IMR-90 (cell line): ENCODE results near the gene KRT37. TPM values are rescaled to one million over a fixed set of nuclear protein-coding genes. Genes with fewer than 3 reads are reported as not detected.

Experiments used
- ATAC-seq: fragments of 200-7000 bp; cut with Tn5 transposase; 2 replicates; pipeline ENCODE4 v1.9.1; 2020; ENCODE audit warnings: low read depth, mild to moderate bottlenecking, moderate library complexity
- BruUV-seq: library from RNA; stranded (reverse); fragments of 400-500 nt; replicated peaks from 2 replicates; lab custom pipeline; 2021; lab: Mats Ljungman, UMichigan
- CTCF ChIA-PET: fragments of 300-600 bp; formaldehyde crosslinking; extraction: SDS; loops from one replicate; lab custom pipeline; 2021; ENCODE audit warnings: antibody characterized with exemption; lab: Yijun Ruan, JAX
- POLR2A ChIA-PET: fragments of 300-600 bp; sonication (Branson Sonifier 250); formaldehyde crosslinking; loops from one replicate; lab custom pipeline; 2022; ENCODE audit warnings: antibody characterized with exemption; ENCODE audit not compliant: unreplicated experiment; lab: Charles Lee
- DNase-seq: peaks from one replicate; pipeline ENCODE4 v3.0.0; 2013
- H2AFZ ChIP-seq: replicated peaks from 2 replicates; pipeline ENCODE3; 2013; ENCODE audit warnings: low read length, mild to moderate bottlenecking; ENCODE audit not compliant: poor library complexity
- H2AK5ac ChIP-seq: 2 replicates; pipeline ENCODE4 v1.6.1; 2013; ENCODE audit warnings: low read depth, low read length, inconsistent platforms
- H2AK9ac ChIP-seq: replicated peaks from 2 replicates; pipeline ENCODE3; 2013; ENCODE audit warnings: mild to moderate bottlenecking, low read depth, low read length, moderate library complexity; ENCODE audit not compliant: poor library complexity
- H2BK120ac ChIP-seq: 2 replicates; pipeline ENCODE4 v1.6.1; 2013; ENCODE audit warnings: low read depth, low read length, inconsistent platforms
- H2BK15ac ChIP-seq: 3 replicates; pipeline ENCODE4 v1.6.1; 2013; ENCODE audit warnings: low read depth, low read length, inconsistent platforms
- H2BK20ac ChIP-seq: 2 replicates; pipeline ENCODE4 v1.6.1; 2013; ENCODE audit warnings: low read depth, mild to moderate bottlenecking, inconsistent platforms, low read length, moderate library complexity
- H2BK5ac ChIP-seq: 2 replicates; pipeline ENCODE4 v1.6.1; 2013; ENCODE audit warnings: mild to moderate bottlenecking, low read depth, low read length, inconsistent platforms; ENCODE audit not compliant: poor library complexity, severe bottlenecking
- H3K14ac ChIP-seq: replicated peaks from 2 replicates; pipeline ENCODE4 v1.6.1; 2013; ENCODE audit warnings: low read depth, low read length, inconsistent platforms
- H3K18ac ChIP-seq: 2 replicates; pipeline ENCODE4 v1.6.1; 2013; ENCODE audit warnings: low read depth, low read length, control low read depth
- H3K23ac ChIP-seq: 2 replicates; pipeline ENCODE4 v1.6.1; 2013; ENCODE audit warnings: low read depth, low read length, inconsistent platforms
- H3K27ac ChIP-seq: 2 replicates; pipeline ENCODE4 v1.5.1; 2013; ENCODE audit warnings: mild to moderate bottlenecking, control low read depth, low read length; ENCODE audit not compliant: insufficient read depth
- H3K27me3 ChIP-seq: 2 replicates; pipeline ENCODE4 v1.6.1; 2013; ENCODE audit warnings: low read length; ENCODE audit not compliant: control insufficient read depth, insufficient read depth
- H3K36me3 ChIP-seq: 2 replicates; pipeline ENCODE4 v1.6.1; 2013; ENCODE audit warnings: low read length, mixed read lengths; ENCODE audit not compliant: control insufficient read depth, insufficient read depth
- H3K4ac ChIP-seq: 2 replicates; pipeline ENCODE4 v1.6.1; 2013; ENCODE audit warnings: low read depth, low read length, inconsistent platforms
- H3K4me1 ChIP-seq: 2 replicates; pipeline ENCODE4 v1.6.1; 2013; ENCODE audit warnings: low read length, mixed read lengths; ENCODE audit not compliant: control insufficient read depth, insufficient read depth
- H3K4me2 ChIP-seq: 2 replicates; pipeline ENCODE4 v1.6.1; 2013; ENCODE audit warnings: low read depth, mild to moderate bottlenecking, control low read depth, low read length, moderate library complexity
- H3K4me3 ChIP-seq: 2 replicates; pipeline ENCODE4 v1.5.1; 2013; ENCODE audit warnings: low read depth, mild to moderate bottlenecking, control low read depth, low read length, moderate library complexity; ENCODE audit not compliant: insufficient read depth
- H3K56ac ChIP-seq: 2 replicates; pipeline ENCODE4 v1.6.1; 2013; ENCODE audit warnings: low read length, inconsistent platforms; ENCODE audit not compliant: insufficient read depth; ENCODE audit errors: extremely low read depth
- H3K79me1 ChIP-seq, 2 experiments: 2 replicates each; pipeline ENCODE4 v1.6.1; 2013; ENCODE audit warnings: low read length in 2 of 2, inconsistent platforms in 1 of 2, low read depth in 1 of 2
- H3K9ac ChIP-seq: 2 replicates; pipeline ENCODE4 v1.6.1; 2013; ENCODE audit warnings: low read depth, low read length, control low read depth
- H3K9me1 ChIP-seq: 2 replicates; pipeline ENCODE4 v1.6.1; 2013; ENCODE audit warnings: low read length, inconsistent platforms; ENCODE audit not compliant: insufficient read depth
- H3K9me3 ChIP-seq: 2 replicates; pipeline ENCODE4 v1.6.1; 2013; ENCODE audit warnings: low read length; ENCODE audit not compliant: control insufficient read depth, insufficient read depth
- H4K20me1 ChIP-seq: 2 replicates; pipeline ENCODE4 v1.6.1; 2013; ENCODE audit warnings: low read length, inconsistent platforms; ENCODE audit not compliant: insufficient read depth
- H4K5ac ChIP-seq: 2 replicates; pipeline ENCODE4 v1.6.1; 2013; ENCODE audit warnings: mild to moderate bottlenecking, low read depth, low read length, control low read depth
- H4K8ac ChIP-seq, 2 experiments: 2 replicates each; pipeline ENCODE4 v1.6.1; 2013; ENCODE audit warnings: low read depth in 2 of 2, low read length in 2 of 2, control low read depth in 1 of 2, inconsistent platforms in 1 of 2
- H4K91ac ChIP-seq: 2 replicates; pipeline ENCODE4 v1.6.1; 2013; ENCODE audit warnings: low read depth, low read length, inconsistent platforms; ENCODE audit not compliant: insufficient read depth
- BHLHE40 ChIP-seq: fragments of 150-350 bp; IDR thresholded peaks from 2 replicates; pipeline ENCODE4 v1.6.1; 2016; ENCODE audit warnings: mild to moderate bottlenecking, low read depth, low read length
- CEBPB ChIP-seq: IDR thresholded peaks from 2 replicates; pipeline ENCODE4 v1.6.1; 2012; ENCODE audit warnings: low read depth, low read length, improper control_type of control experiment
- CHD1 ChIP-seq: IDR thresholded peaks from 2 replicates; pipeline ENCODE4 v1.6.1; 2012; ENCODE audit warnings: low read depth, low read length, improper control_type of control experiment
- FOS ChIP-seq: fragments of 150-350 bp; IDR thresholded peaks from 2 replicates; pipeline ENCODE4 v1.6.1; 2016; ENCODE audit warnings: low read depth, low read length
- MAFK ChIP-seq: IDR thresholded peaks from 2 replicates; pipeline ENCODE4 v1.6.1; 2012; ENCODE audit warnings: low read depth, low read length, improper control_type of control experiment
- MAZ ChIP-seq: IDR thresholded peaks from 2 replicates; pipeline ENCODE4 v1.6.1; 2012; ENCODE audit warnings: low read depth, mild to moderate bottlenecking, low read length, improper control_type of control experiment, moderate library complexity, borderline replicate concordance
- MXI1 ChIP-seq: IDR thresholded peaks from 2 replicates; pipeline ENCODE4 v1.6.1; 2012; ENCODE audit warnings: low read depth, mild to moderate bottlenecking, low read length, moderate library complexity, borderline replicate concordance
- NFE2L2 ChIP-seq: fragments of 150-350 bp; IDR thresholded peaks from 2 replicates; pipeline ENCODE4 v1.6.1; 2016; ENCODE audit warnings: low read depth, mild to moderate bottlenecking, low read length
- POLR2A ChIP-seq: IDR thresholded peaks from 2 replicates; pipeline ENCODE4 v1.6.1; 2012; ENCODE audit warnings: mild to moderate bottlenecking, low read depth, low read length
- RAD21 ChIP-seq: IDR thresholded peaks from 2 replicates; pipeline ENCODE4 v1.6.1; 2012; ENCODE audit warnings: low read length, improper control_type of control experiment
- RCOR1 ChIP-seq: IDR thresholded peaks from 2 replicates; pipeline ENCODE4 v1.6.1; 2012; ENCODE audit warnings: mild to moderate bottlenecking, low read length, improper control_type of control experiment; ENCODE audit not compliant: insufficient replicate concordance
- RFX5 ChIP-seq: IDR thresholded peaks from 2 replicates; pipeline ENCODE4 v1.8.0; 2012; ENCODE audit warnings: low read depth, mild to moderate bottlenecking, low read length, moderate library complexity
- SMC3 ChIP-seq: fragments of 150-350 bp; IDR thresholded peaks from 2 replicates; pipeline ENCODE4 v1.6.1; 2016; ENCODE audit warnings: low read depth, mild to moderate bottlenecking, antibody characterized with exemption, low read length, moderate library complexity
- USF2 ChIP-seq: fragments of 150-350 bp; IDR thresholded peaks from 2 replicates; pipeline ENCODE4 v1.6.1; 2017; ENCODE audit warnings: mild to moderate bottlenecking, antibody characterized with exemption, low read length, low read depth
- WGBS, 2 experiments: methylation state at CpG; one replicate each; pipeline versions ENCODE4 v1.1.5 to v1.1.7; 2013; ENCODE audit warnings: missing lambda C conversion rate in 2 of 2; ENCODE audit not compliant: insufficient read length in 1 of 2; ENCODE audit errors: extremely low coverage in 2 of 2; 5-methylcytosine and 5-hydroxymethylcytosine counted together
- dilution Hi-C: fragments of 300-500 bp; cut with HindIII; formaldehyde crosslinking; loops from one replicate; pipeline ENCODE4 v1.14.3; 2018; ENCODE audit warnings: low sequenced_read_pairs; ENCODE audit not compliant: unreplicated experiment
- in situ Hi-C: fragments of 300-500 bp; cut with MboI; formaldehyde crosslinking; loops from 3 replicates; pipeline ENCODE4 v1.14.3; 2019; ENCODE audit warnings: low sequenced_read_pairs, inconsistent platforms, mixed read lengths
- intact Hi-C: fragments of 100-400 bp; cut with micrococcal nuclease; formaldehyde crosslinking; loops from 2 replicates; pipeline ENCODE4 v1.10.0; 2022
- polyA plus RNA-seq, 3 experiments: library from polyadenylated mRNA; depleted of rRNA; stranded (reverse); fragments of >200 nt; gene quantifications; 2 replicates each; pipeline ENCODE4 v1.2.3, GENCODE V29; 2012; ENCODE audit warnings: low replicate concordance in 1 of 3
- total RNA-seq: library from RNA; depleted of rRNA; stranded (reverse); fragments of >200 nt; gene quantifications from 2 replicates; pipeline ENCODE4 v1.2.3, GENCODE V29; 2012
- TF ChIP-seq, protein P1 (sequence below): conservative IDR thresholded peaks from 2 replicates; pipeline ENCODE4 v1.5.1; 2012; ENCODE audit warnings: mild to moderate bottlenecking, low read depth, low read length, improper control_type of control experiment
- TF ChIP-seq, protein P2 (sequence below): fragments of 150-350 bp; IDR thresholded peaks from 2 replicates; pipeline ENCODE4 v1.6.1; 2016; ENCODE audit warnings: low read depth, mild to moderate bottlenecking, low read length, moderate library complexity, borderline replicate concordance

The KRT37 gene
- total and polyA plus RNA-seq, 2 of the 4 experiments (the other 2 are of a cell fraction): not detected

GRCh38 chr17:41444640-41445039, 20.3 kb upstream of the KRT37 start:
- H3K18ac ChIP-seq: no peak overlapping the region
- no peak overlapping the region for H3K27ac ChIP-seq
- DNase-seq: no peak
- H3K14ac ChIP-seq: no peak overlapping the region
- in situ Hi-C loops (no loop called here), intact Hi-C loops (no loop called here), dilution Hi-C loops (no loop called here)
- H2BK20ac ChIP-seq: no peak overlapping the region
- H3K4ac ChIP-seq: no peak overlapping the region
- H2AK9ac ChIP-seq: no peak overlapping the region
- ChIA-PET POLR2A (no interaction called here), CTCF (no interaction called here)
- no peaks in the 10 kb centered on the region for H3K79me1 ChIP-seq
- TF ChIP-seq, protein P1, sequence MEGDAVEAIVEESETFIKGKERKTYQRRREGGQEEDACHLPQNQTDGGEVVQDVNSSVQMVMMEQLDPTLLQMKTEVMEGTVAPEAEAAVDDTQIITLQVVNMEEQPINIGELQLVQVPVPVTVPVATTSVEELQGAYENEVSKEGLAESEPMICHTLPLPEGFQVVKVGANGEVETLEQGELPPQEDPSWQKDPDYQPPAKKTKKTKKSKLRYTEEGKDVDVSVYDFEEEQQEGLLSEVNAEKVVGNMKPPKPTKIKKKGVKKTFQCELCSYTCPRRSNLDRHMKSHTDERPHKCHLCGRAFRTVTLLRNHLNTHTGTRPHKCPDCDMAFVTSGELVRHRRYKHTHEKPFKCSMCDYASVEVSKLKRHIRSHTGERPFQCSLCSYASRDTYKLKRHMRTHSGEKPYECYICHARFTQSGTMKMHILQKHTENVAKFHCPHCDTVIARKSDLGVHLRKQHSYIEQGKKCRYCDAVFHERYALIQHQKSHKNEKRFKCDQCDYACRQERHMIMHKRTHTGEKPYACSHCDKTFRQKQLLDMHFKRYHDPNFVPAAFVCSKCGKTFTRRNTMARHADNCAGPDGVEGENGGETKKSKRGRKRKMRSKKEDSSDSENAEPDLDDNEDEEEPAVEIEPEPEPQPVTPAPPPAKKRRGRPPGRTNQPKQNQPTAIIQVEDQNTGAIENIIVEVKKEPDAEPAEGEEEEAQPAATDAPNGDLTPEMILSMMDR: no peak
- TF ChIP-seq SMC3: no peak
- TF ChIP-seq, protein P2, sequence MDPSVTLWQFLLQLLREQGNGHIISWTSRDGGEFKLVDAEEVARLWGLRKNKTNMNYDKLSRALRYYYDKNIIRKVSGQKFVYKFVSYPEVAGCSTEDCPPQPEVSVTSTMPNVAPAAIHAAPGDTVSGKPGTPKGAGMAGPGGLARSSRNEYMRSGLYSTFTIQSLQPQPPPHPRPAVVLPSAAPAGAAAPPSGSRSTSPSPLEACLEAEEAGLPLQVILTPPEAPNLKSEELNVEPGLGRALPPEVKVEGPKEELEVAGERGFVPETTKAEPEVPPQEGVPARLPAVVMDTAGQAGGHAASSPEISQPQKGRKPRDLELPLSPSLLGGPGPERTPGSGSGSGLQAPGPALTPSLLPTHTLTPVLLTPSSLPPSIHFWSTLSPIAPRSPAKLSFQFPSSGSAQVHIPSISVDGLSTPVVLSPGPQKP: no peak
- no peak for TF ChIP-seq MAFK
- no peak for TF ChIP-seq RCOR1
- no peak for TF ChIP-seq POLR2A
- no peak for TF ChIP-seq USF2
- no peak for TF ChIP-seq RFX5
- no peak for TF ChIP-seq CHD1
- no peak for TF ChIP-seq FOS
- TF ChIP-seq NFE2L2: no peak
- TF ChIP-seq BHLHE40: no peak
- TF ChIP-seq RAD21: no peak
- TF ChIP-seq CEBPB: no peak
- TF ChIP-seq MXI1: no peak
- no peak for TF ChIP-seq MAZ
- H3K56ac ChIP-seq: no peak overlapping the region
- H3K4me1 ChIP-seq: peaks cover 8% of the 10 kb centered on the region
- no peaks in the 10 kb centered on the region for H3K36me3 ChIP-seq
- no peak overlapping the region for H2BK120ac ChIP-seq
- no peak overlapping the region for H3K9ac ChIP-seq
- no peak for ATAC-seq
- no CpG with 5 or more reads among the region's 3 CpGs for WGBS, 2 experiments
- no TSS peak for BruUV-seq
- no peaks in the 10 kb centered on the region for H3K9me3 ChIP-seq
- H4K20me1 ChIP-seq: no peaks in the 10 kb centered on the region
- no peak overlapping the region for H4K5ac ChIP-seq
- H2BK15ac ChIP-seq: peak overlapping the region; percentile 64; the same call in 1 of the 3 replicates
- H4K8ac ChIP-seq: no peak overlapping the region
- H2AK5ac ChIP-seq: no peak overlapping the region; the same call in 1 of the 2 replicates
- H3K9me1 ChIP-seq: peaks cover 5% of the 10 kb centered on the region
- H2AFZ ChIP-seq: no peak overlapping the region
- H3K27me3 ChIP-seq: no peaks in the 10 kb centered on the region; the same call in 1 of the 2 replicates
- no peak overlapping the region for H3K4me2 ChIP-seq
- H4K91ac ChIP-seq: no peak overlapping the region
- no peak overlapping the region for H3K4me3 ChIP-seq
- H3K23ac ChIP-seq: no peak overlapping the region
- no peak overlapping the region for H2BK5ac ChIP-seq
